ENCODE data around the gene TRDMT1. TPM values are rescaled to one million over a fixed set of nuclear protein-coding genes. Genes with fewer than 3 reads are reported as not detected.

TRDMT1 gene
- total and polyA plus RNA-seq, 2 donors (not counting 1 experiment from before 2014, with no cell fraction given) = 5.8 to 7.0 TPM

- H3K4me1 ChIP-seq (ENCODE audit: control insufficient read depth, extremely low read depth, insufficient read depth, low read length) = peaks cover 7% of the 10 kb centered on the region
- no peaks in the 10 kb centered on the region for H3K79me2 ChIP-seq (ENCODE audit: control insufficient read depth, insufficient read depth, low read length)
- H3K27me3 ChIP-seq (ENCODE audit: control insufficient read depth, insufficient read depth, low read length) = no peaks in the 10 kb centered on the region
- H3K27ac ChIP-seq (ENCODE audit: insufficient read depth, low read length) = no peak overlapping the region
- no peak overlapping the region for H3K9ac ChIP-seq (ENCODE audit: insufficient read depth, low read length)
- no peak overlapping the region for H3K4me3 ChIP-seq (replicated peaks in 1 of 4; ENCODE audit: control extremely low read depth in 1 of 4, insufficient read depth in 1 of 4, low read depth in 3 of 4, low read length in 4 of 4)
- TF ChIP-seq EZH2 (IDR thresholded peaks at IDR 0.05; ENCODE audit: low read length, missing control alignments) = no peak
- TF ChIP-seq CTCF (conservative IDR thresholded peaks at IDR 0.05 in 1 of 2, IDR thresholded peaks at IDR 0.05 in 1 of 2; ENCODE audit: low read depth in 1 of 2, low read length in 2 of 2) = no peak
- H3K9me3 ChIP-seq (ENCODE audit: control insufficient read depth, insufficient read depth, low read depth, low read length) = no peaks in the 10 kb centered on the region
- H2AFZ ChIP-seq (ENCODE audit: low read length) = no peak overlapping the region
- H4K20me1 ChIP-seq (ENCODE audit: control insufficient read depth, extremely low read depth, insufficient read depth, low read length) = no peaks in the 10 kb centered on the region
- H3K4me2 ChIP-seq (ENCODE audit: extremely low read depth, insufficient read depth, low read length) = no peak overlapping the region
- DNase-seq (ENCODE audit: low read depth in 2 of 2) = peak in 1 of 2 donors; percentile 21
- no peaks in the 10 kb centered on the region for H3K36me3 ChIP-seq (ENCODE audit: control insufficient read depth, insufficient read depth, low read length)
Observed at GRCh38 chr10:17122052-17122451, 79.4 kb downstream of the TRDMT1 start.

GRCh38 chr10:17120694-17121093 lies 80.8 kb downstream of the TRDMT1 start:
- H3K4me1 ChIP-seq (ENCODE audit: control insufficient read depth, extremely low read depth, insufficient read depth, low read length) = peaks cover 7% of the 10 kb centered on the region
- H3K4me2 ChIP-seq (ENCODE audit: extremely low read depth, insufficient read depth, low read length) = no peak overlapping the region
- no peak overlapping the region for H3K27ac ChIP-seq (ENCODE audit: insufficient read depth, low read length)
- no peak overlapping the region for H3K4me3 ChIP-seq (replicated peaks in 1 of 4; ENCODE audit: control extremely low read depth in 1 of 4, insufficient read depth in 1 of 4, low read depth in 3 of 4, low read length in 4 of 4)
- DNase-seq (ENCODE audit: low read depth in 2 of 2) = no peak
- H3K36me3 ChIP-seq (ENCODE audit: control insufficient read depth, insufficient read depth, low read length) = no peaks in the 10 kb centered on the region
- H2AFZ ChIP-seq (ENCODE audit: low read length) = no peak overlapping the region
- no peaks in the 10 kb centered on the region for H3K27me3 ChIP-seq (ENCODE audit: control insufficient read depth, insufficient read depth, low read length)
- H4K20me1 ChIP-seq (ENCODE audit: control insufficient read depth, extremely low read depth, insufficient read depth, low read length) = no peaks in the 10 kb centered on the region
- H3K9ac ChIP-seq (ENCODE audit: insufficient read depth, low read length) = no peak overlapping the region
- H3K79me2 ChIP-seq (ENCODE audit: control insufficient read depth, insufficient read depth, low read length) = no peaks in the 10 kb centered on the region
- TF ChIP-seq CTCF (conservative IDR thresholded peaks at IDR 0.05 in 1 of 2, IDR thresholded peaks at IDR 0.05 in 1 of 2; ENCODE audit: low read depth in 1 of 2, low read length in 2 of 2) = no peak
- no peaks in the 10 kb centered on the region for H3K9me3 ChIP-seq (ENCODE audit: control insufficient read depth, insufficient read depth, low read depth, low read length)

DNA sequence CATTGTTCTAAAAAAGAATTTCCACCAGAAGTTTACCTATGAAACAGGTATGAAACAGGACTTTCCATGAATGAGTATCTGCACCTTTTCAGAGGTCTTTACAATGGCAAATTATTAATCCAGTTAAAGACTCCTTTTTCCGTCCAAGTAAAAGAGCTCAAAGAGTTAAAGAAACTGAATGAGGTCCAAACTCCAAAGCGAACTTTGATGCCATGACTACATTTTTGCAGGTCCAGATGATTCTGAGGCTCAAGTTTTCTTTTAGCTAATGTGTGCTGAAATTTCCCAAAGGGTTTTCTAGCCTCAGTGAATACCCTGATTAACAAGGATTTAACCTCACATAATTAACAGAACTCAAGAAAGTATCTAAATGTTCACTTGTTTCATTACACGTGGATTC lies 81.6 kb downstream of the TRDMT1 start:
- DNase-seq (ENCODE audit: low read depth in 2 of 2) = no peak
- Histone ChIP-seq H3K4me3 (replicated peaks in 1 of 4; ENCODE audit: control extremely low read depth in 1 of 4, insufficient read depth in 1 of 4, low read depth in 3 of 4, low read length in 4 of 4) (no peak overlapping the region), H3K4me2 (ENCODE audit: extremely low read depth, insufficient read depth, low read length) (no peak overlapping the region), H3K9me3 (ENCODE audit: control insufficient read depth, insufficient read depth, low read depth, low read length) (no peaks in the 10 kb centered on the region), H3K79me2 (ENCODE audit: control insufficient read depth, insufficient read depth, low read length) (no peaks in the 10 kb centered on the region), H3K4me1 (ENCODE audit: control insufficient read depth, extremely low read depth, insufficient read depth, low read length) (peaks cover 7% of the 10 kb centered on the region), H3K27me3 (ENCODE audit: control insufficient read depth, insufficient read depth, low read length) (no peaks in the 10 kb centered on the region), H3K36me3 (ENCODE audit: control insufficient read depth, insufficient read depth, low read length) (no peaks in the 10 kb centered on the region), H3K9ac (ENCODE audit: insufficient read depth, low read length) (no peak overlapping the region), H3K27ac (ENCODE audit: insufficient read depth, low read length) (no peak overlapping the region), H2AFZ (ENCODE audit: low read length) (no peak overlapping the region), H4K20me1 (ENCODE audit: control insufficient read depth, extremely low read depth, insufficient read depth, low read length) (no peaks in the 10 kb centered on the region)
- no peak for TF ChIP-seq EZH2 (IDR thresholded peaks at IDR 0.05; ENCODE audit: low read length, missing control alignments)
- TF ChIP-seq CTCF (conservative IDR thresholded peaks at IDR 0.05 in 1 of 2, IDR thresholded peaks at IDR 0.05 in 1 of 2; ENCODE audit: low read depth in 1 of 2, low read length in 2 of 2) = no peak
